Hepatocyte (in vitro differentiated cells): ENCODE data around the gene AGA.

Source experiments
- EZH2 ChIP-seq: fragments of 200-600 bp; sonication (generic); IDR thresholded peaks from 2 replicates; pipeline ENCODE4 v1.6.1; 2016; ENCODE audit warnings: antibody characterized with exemption, mild to moderate bottlenecking, borderline replicate concordance
- EZH2phosphoT487 ChIP-seq: fragments of 200-600 bp; sonication (generic); IDR thresholded peaks from one replicate; pipeline ENCODE4 v1.6.1; 2018; ENCODE audit warnings: antibody characterized with exemption, mild to moderate bottlenecking, low read depth, moderate library complexity; ENCODE audit not compliant: unreplicated experiment, severe bottlenecking
- TF ChIP-seq, protein P1 (sequence below): fragments of 200-600 bp; sonication (generic); IDR thresholded peaks from 2 replicates; pipeline ENCODE4 v1.5.1; 2016; ENCODE audit warnings: antibody characterized with exemption, mild to moderate bottlenecking; ENCODE audit not compliant: poor library complexity

GRCh38 chr4:177391287-177391686 lies 51.0 kb downstream of the AGA start:
- TF ChIP-seq, protein P1, sequence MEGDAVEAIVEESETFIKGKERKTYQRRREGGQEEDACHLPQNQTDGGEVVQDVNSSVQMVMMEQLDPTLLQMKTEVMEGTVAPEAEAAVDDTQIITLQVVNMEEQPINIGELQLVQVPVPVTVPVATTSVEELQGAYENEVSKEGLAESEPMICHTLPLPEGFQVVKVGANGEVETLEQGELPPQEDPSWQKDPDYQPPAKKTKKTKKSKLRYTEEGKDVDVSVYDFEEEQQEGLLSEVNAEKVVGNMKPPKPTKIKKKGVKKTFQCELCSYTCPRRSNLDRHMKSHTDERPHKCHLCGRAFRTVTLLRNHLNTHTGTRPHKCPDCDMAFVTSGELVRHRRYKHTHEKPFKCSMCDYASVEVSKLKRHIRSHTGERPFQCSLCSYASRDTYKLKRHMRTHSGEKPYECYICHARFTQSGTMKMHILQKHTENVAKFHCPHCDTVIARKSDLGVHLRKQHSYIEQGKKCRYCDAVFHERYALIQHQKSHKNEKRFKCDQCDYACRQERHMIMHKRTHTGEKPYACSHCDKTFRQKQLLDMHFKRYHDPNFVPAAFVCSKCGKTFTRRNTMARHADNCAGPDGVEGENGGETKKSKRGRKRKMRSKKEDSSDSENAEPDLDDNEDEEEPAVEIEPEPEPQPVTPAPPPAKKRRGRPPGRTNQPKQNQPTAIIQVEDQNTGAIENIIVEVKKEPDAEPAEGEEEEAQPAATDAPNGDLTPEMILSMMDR = no peak
- TF ChIP-seq EZH2 (no peak), EZH2phosphoT487 (no peak)
